ENCODE data around the gene FAM162A. TPM values are rescaled to one million over a fixed set of nuclear protein-coding genes. Genes with fewer than 3 reads are reported as not detected.
"Not testable (repeated sequence)": the region's sequence is repeated elsewhere in the genome, so short reads cannot be mapped to it uniquely, and the experiment has no call there.

Gene FAM162A
- total RNA-seq, 4 donors from 2014 or later = 32.0 to 41.0 (median 34.5) TPM

DNA sequence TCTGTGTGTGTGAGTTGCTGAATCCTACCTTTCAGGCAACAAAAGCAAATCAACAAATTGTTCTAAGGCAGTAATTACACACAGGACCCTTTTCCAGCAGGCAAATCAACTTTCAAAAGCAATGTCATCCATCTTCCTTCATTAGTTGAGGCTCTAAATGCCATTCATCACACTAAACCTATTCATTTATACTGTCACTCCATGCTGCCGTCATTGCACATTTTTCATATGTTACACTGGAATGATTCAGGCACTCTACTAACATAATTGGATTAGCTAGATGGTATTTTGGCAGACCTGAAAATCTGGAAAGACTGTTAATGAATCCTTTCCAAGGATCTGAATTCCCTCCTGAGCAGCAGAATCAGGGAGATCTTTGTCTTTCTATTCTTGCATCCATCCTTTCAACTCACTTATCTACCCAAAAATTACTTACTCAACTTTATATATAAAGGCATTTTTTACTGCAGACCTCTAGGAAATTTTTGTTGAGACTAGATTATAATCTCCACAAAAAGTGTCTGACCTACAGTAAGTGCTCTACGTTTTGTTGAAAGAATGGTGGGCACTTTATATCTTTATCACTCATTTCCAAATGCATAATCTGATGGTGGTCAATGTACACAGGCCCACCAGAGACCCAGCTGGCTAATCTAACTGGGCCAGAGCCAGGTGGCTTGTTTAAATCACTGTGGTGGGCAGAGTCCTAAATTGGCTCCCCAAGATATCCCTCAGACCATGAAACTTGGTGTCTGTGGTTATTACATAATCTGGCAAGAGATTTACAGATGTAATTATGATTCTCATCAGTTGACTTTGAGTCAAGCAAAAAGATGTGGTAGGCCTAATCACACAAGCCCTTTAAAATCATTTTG lies 25.9 kb upstream of the FAM162A start:
- Histone ChIP-seq H3K9me3 (no peaks in the 10 kb centered on the region), H3K36me3 (peaks cover 0 to 5% of the 10 kb centered on the region in 2 donors), H3K27ac (no peak overlapping the region), H3K27me3 (no peaks in the 10 kb centered on the region), H3K4me1 (no peaks in the 10 kb centered on the region), H3K4me3 (replicated peaks in 1 of 3) (no peak overlapping the region)
- WGBS, 2 donors = 78 to 80% methylated on average over 2 of the region's 2 CpGs
- no peak for DNase-seq
- intact Hi-C loops (cut with DNase I) = no loop called here
- TF ChIP-seq POLR2A (IDR thresholded peaks at IDR 0.05) = no peak
- TF ChIP-seq, protein P1, sequence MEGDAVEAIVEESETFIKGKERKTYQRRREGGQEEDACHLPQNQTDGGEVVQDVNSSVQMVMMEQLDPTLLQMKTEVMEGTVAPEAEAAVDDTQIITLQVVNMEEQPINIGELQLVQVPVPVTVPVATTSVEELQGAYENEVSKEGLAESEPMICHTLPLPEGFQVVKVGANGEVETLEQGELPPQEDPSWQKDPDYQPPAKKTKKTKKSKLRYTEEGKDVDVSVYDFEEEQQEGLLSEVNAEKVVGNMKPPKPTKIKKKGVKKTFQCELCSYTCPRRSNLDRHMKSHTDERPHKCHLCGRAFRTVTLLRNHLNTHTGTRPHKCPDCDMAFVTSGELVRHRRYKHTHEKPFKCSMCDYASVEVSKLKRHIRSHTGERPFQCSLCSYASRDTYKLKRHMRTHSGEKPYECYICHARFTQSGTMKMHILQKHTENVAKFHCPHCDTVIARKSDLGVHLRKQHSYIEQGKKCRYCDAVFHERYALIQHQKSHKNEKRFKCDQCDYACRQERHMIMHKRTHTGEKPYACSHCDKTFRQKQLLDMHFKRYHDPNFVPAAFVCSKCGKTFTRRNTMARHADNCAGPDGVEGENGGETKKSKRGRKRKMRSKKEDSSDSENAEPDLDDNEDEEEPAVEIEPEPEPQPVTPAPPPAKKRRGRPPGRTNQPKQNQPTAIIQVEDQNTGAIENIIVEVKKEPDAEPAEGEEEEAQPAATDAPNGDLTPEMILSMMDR (IDR thresholded peaks at IDR 0.05) = no peak

DNA sequence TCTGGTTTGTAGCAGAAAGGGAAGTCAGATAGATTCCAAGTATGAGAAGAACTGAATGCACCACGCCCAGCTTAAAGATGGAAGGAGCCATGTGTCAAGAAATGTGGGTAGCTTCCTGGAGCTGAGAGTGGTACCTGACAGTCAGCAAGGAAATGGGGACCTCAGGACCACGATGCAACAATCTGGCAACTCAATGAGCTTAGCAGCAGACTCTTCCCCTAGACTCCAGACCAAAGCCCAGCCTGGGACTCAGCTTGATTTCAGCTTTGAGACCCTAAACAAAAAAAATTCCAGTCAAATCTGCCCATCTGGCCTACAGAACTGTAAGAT lies 25.3 kb upstream of the FAM162A start:
- no peak overlapping the region for H3K4me3 ChIP-seq (replicated peaks in 1 of 3)
- TF ChIP-seq, protein P1 (IDR thresholded peaks at IDR 0.05) = no peak
- no peak for TF ChIP-seq POLR2A (IDR thresholded peaks at IDR 0.05)
- 91 to 97% methylated on average over 2 of the region's 2 CpGs for WGBS, 2 donors
- DNase-seq = no peak
- intact Hi-C loops (cut with DNase I) = no loop called here
- H3K27me3 ChIP-seq = no peaks in the 10 kb centered on the region
- no peaks in the 10 kb centered on the region for H3K4me1 ChIP-seq
- H3K27ac ChIP-seq = no peak overlapping the region
- H3K36me3 ChIP-seq = peaks cover 0 to 5% of the 10 kb centered on the region in 2 donors
- no peaks in the 10 kb centered on the region for H3K9me3 ChIP-seq

DNA sequence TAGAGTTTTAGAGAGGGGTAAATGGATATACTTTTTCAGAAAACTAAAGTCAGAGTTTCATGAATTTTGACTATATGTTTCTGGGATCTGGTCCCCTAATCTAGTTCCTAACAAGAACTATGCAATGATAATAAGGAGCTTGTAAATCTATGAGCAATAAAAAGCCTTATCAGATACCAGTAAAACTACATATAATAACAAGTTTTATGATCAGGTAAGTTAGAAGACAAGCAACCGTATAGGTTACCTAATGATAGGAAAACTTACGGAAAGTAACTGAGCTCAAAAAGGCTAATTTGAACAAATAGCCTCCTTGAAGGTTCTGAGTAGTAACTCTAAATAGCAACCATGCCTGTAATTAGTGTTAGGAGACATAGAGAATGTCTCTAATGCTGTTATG lies 22.0 kb upstream of the FAM162A start:
- H3K9me3 ChIP-seq = no peaks in the 10 kb centered on the region
- DNase-seq = no peak
- peaks cover 5% of the 10 kb centered on the region in 2 donors for H3K36me3 ChIP-seq
- no peak overlapping the region for H3K27ac ChIP-seq
- no peaks in the 10 kb centered on the region for H3K4me1 ChIP-seq
- 96 to 98% methylated on average over 2 of the region's 2 CpGs for WGBS, 2 donors
- no peak overlapping the region for H3K4me3 ChIP-seq (replicated peaks in 1 of 3)
- no peaks in the 10 kb centered on the region for H3K27me3 ChIP-seq
- TF ChIP-seq, protein P1 (IDR thresholded peaks at IDR 0.05) = no peak
- TF ChIP-seq POLR2A (IDR thresholded peaks at IDR 0.05) = no peak
- intact Hi-C loops (cut with DNase I) = no loop called here

DNA sequence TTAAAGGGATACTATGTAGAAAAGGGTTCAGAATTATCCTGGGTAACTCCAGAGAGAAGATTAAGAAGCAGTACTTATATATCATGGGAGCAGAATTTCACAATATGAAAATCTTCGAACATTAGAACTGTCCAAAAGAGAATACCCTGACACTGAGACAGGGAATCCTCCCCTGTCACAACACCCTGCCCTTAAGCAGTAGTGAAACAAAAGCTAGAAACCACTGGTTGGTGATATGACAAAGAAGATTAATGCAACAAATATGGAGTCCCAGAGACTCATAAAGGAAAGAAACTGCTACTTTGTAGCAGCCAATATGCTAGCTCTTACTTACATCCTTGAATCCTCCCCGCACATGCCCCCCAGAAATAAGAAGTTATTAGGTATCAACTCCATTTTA lies 19.5 kb upstream of the FAM162A start:
- H3K4me3 ChIP-seq (replicated peaks in 1 of 3) = no peak overlapping the region
- intact Hi-C loops (cut with DNase I) = no loop called here
- peaks cover 5% of the 10 kb centered on the region in 2 donors for H3K36me3 ChIP-seq
- no peak overlapping the region for H3K27ac ChIP-seq
- no peaks in the 10 kb centered on the region for H3K4me1 ChIP-seq
- no peaks in the 10 kb centered on the region for H3K27me3 ChIP-seq
- no peak for DNase-seq
- no peaks in the 10 kb centered on the region for H3K9me3 ChIP-seq
- WGBS, 2 donors = 47 to 75% methylated on average over 2 of the region's 2 CpGs
- TF ChIP-seq, protein P1 (IDR thresholded peaks at IDR 0.05) = no peak
- no peak for TF ChIP-seq POLR2A (IDR thresholded peaks at IDR 0.05)

DNA sequence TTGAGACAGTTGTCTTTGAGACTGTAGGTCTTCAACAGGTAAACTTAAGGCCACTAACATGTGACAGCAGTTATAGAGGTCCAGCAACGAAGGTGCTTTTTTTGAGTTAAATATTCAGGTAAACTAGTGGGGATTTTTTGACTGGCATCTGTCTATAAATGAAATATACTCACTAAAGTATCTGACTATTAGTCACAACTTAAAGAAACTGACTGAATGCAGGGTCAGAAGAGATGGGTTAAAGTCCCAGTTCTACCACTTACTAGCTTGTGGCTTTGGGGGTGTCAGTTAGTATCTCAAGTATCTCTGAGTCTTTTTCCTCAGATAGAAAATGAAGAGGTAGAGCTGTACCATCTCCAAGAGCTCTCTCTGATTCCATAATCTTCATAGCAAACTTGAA lies 18.9 kb upstream of the FAM162A start:
- intact Hi-C loops (cut with DNase I) = no loop called here
- Histone ChIP-seq H3K9me3 (no peaks in the 10 kb centered on the region), H3K27me3 (no peaks in the 10 kb centered on the region), H3K4me3 (replicated peaks in 1 of 3) (no peak overlapping the region), H3K36me3 (peaks cover 5% of the 10 kb centered on the region in 2 donors), H3K27ac (no peak overlapping the region), H3K4me1 (no peaks in the 10 kb centered on the region)
- 91 to 94% methylated on average over 1 of the region's 1 CpG for WGBS, 2 donors
- TF ChIP-seq, protein P1 (IDR thresholded peaks at IDR 0.05) = no peak
- TF ChIP-seq POLR2A (IDR thresholded peaks at IDR 0.05) = no peak
- DNase-seq = no peak

DNA sequence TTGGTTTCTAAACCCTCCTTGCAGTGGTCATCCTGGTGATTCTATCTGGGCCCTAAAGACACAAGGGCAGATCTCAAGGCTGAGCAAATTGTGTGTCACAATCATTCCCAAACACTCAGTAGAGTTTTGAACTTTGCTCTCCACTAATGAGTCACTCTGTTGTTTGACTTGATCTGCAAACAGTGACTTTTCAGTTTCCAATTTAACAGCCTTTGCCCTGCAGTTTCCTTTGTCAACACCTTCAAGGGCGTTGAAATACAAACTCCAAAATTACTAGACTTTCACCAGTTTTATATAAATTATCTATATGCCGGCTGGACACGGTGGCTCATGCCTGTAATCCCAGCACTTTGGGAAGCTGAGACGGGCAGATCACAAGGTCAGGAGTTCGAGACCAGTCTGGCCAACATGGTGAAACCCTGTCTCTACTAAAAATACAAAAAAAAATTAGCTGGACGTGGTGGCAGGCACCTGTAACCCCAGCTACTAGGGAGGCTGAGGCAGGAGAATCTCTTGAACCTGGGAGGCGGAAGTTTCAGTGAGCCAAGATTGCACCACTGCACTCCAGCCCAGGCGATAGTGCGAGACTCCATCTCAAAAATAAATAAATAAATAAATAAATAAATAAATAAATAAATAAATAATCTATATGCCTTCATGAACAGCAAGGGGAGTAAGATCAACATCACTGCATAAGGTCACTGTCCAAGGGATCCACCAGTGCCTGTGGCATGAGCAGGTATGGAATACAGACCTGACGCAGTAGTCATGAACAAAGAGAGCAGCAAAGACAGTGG lies 18.2 kb upstream of the FAM162A start:
- H3K27ac ChIP-seq; H3K4me1 ChIP-seq; H3K9me3 ChIP-seq; H3K27me3 ChIP-seq; H3K4me3 ChIP-seq (replicated peaks in 1 of 3); DNase-seq; intact Hi-C loops (cut with DNase I); H3K36me3 ChIP-seq: not testable (repeated sequence)
- 91 to 95% methylated on average over 10 of the region's 10 CpGs for WGBS, 2 donors
